Stimulated activated CD4-positive, alpha-beta T cell treated with anti-CD3 and anti-CD28 coated beads, Interleukin-12 subunit alpha, Interleukin-12 subunit beta, amount 100 ng/mL, for 48 hours (primary cell): ENCODE results near the gene MINDY4.
"Not testable (repeated sequence)": the region's sequence is repeated elsewhere in the genome, so short reads cannot be mapped to it uniquely, and the experiment has no call there.

Experiments used
- DNase-seq, 3 donors: peaks; one replicate each; pipeline ENCODE4 v3.0.0-alpha.2; 2020; ENCODE audit warnings: low read depth in 2 of 3, low spot score in 1 of 3

The MINDY4 gene

GRCh38 chr7:30831936-30832335 lies 60.7 kb downstream of the MINDY4 start:
- DNase-seq, result no peak

GRCh38 chr7:30834017-30834674 lies 62.9 kb downstream of the MINDY4 start:
- not testable (repeated sequence) for DNase-seq

GRCh38 chr7:30835396-30835915 lies 64.2 kb downstream of the MINDY4 start:
- DNase-seq, result no peak

- no peak for DNase-seq
These were observed 65.8 kb downstream of the MINDY4 start for GRCh38 chr7:30836991-30837390.

- DNase-seq, result no peak
These were observed 66.4 kb downstream of the MINDY4 start for GRCh38 chr7:30837581-30837980.

- no peak for DNase-seq
These were observed 66.8 kb downstream of the MINDY4 start for GRCh38 chr7:30838008-30838407.

- no peak for DNase-seq
These were observed 69.2 kb downstream of the MINDY4 start for GRCh38 chr7:30840141-30841024.

GRCh38 chr7:30841025-30841735 lies 70.0 kb downstream of the MINDY4 start:
- DNase-seq, result no peak

- DNase-seq, result no peak
These were observed 70.8 kb downstream of the MINDY4 start for GRCh38 chr7:30841801-30842541.

GRCh38 chr7:30842542-30843451 lies 71.6 kb downstream of the MINDY4 start:
- DNase-seq, result no peak

- DNase-seq, result no peak
These were observed 72.7 kb downstream of the MINDY4 start for GRCh38 chr7:30843741-30844482.

- DNase-seq, result no peak
These were observed 73.3 kb downstream of the MINDY4 start for GRCh38 chr7:30844483-30844874.

GRCh38 chr7:30844916-30845315 lies 73.7 kb downstream of the MINDY4 start:
- no peak for DNase-seq

- no peak for DNase-seq
These were observed 74.4 kb downstream of the MINDY4 start for GRCh38 chr7:30845426-30846135.

GRCh38 chr7:30846378-30846777 lies 75.2 kb downstream of the MINDY4 start:
- no peak for DNase-seq

GRCh38 chr7:30848121-30848855 lies 77.1 kb downstream of the MINDY4 start:
- DNase-seq, result no peak

- no peak for DNase-seq
These were observed 78.3 kb downstream of the MINDY4 start for GRCh38 chr7:30849565-30849964.

- DNase-seq, result no peak
These were observed 79.2 kb downstream of the MINDY4 start for GRCh38 chr7:30850426-30850825.
